A549 treated with CpdA at 1 μM for 4 hours (cell line): Measurements from ENCODE around the gene KAT2B. TPM values are rescaled to one million over a fixed set of nuclear protein-coding genes. Genes with fewer than 3 reads are reported as not detected.

ENCODE experiments used
- total RNA-seq: library from RNA; stranded (reverse); fragments of 200-300 nt; extraction: Qiagen RNA extraction; gene quantifications from 5 replicates; pipeline ENCODE4 v1.2.3, GENCODE V29; 2022; ENCODE audit warnings: low read depth

Gene KAT2B
- 4.3 to 7.7 TPM (median 4.9 TPM) in 5 replicates for total RNA-seq

GRCh38 chr3:20039765-20040547, at the start of gene KAT2B:
Gene KAT2B (plus strand): TSS chr3:20040446. CDS start chr3:20040478, 32 bp downstream.

GRCh38 chr3:20012164-20012563, 28.1 kb upstream of the KAT2B start, which contains the start of gene PP2D1:
Gene PP2D1 (minus strand): TSS chr3:20012264. CDS start chr3:20012072, 192 bp downstream.

GRCh38 chr3:20185679-20186599, 145.7 kb downstream of the KAT2B start, which contains the start of gene SGO1:
Gene SGO1 (minus strand): TSS chr3:20186206. CDS start chr3:20184027, 2,179 bp downstream.

Other genes with a start within 250 kb of the KAT2B start
- 0.37 to 1.1 TPM (median 0.41 TPM) in 5 replicates for gene EFHB, start 106.2 kb upstream of the KAT2B start, total RNA-seq
- 39.1 to 65.0 TPM (median 42.7 TPM) in 5 replicates for gene RAB5A, start 93.3 kb upstream of the KAT2B start, total RNA-seq
- gene PP2D1, start 28.2 kb upstream of the KAT2B start, total RNA-seq = not detected in 5 replicates
- gene SGO1, start 145.8 kb downstream of the KAT2B start, total RNA-seq = 14.8 to 19.4 TPM (median 15.6 TPM) in 5 replicates